ENCODE results near the gene RNF10. TPM values are rescaled to one million over a fixed set of nuclear protein-coding genes. Genes with fewer than 3 reads are reported as not detected.

Gene RNF10
- total RNA-seq, 1 donor, result 122 TPM

GRCh38 chr12:120538281-120539156 is 4.4 kb downstream of the RNF10 start:
- Histone ChIP-seq H3K27ac (ENCODE audit: low read depth, low read length) (peak overlapping the region; percentile 58), H3K4me1 (ENCODE audit: insufficient read depth, low read length) (peaks cover 59% of the 10 kb centered on the region), H2AFZ (ENCODE audit: low read length) (no peak overlapping the region), H3K4me3 (ENCODE audit: insufficient read depth, low read length) (peak overlapping the region; percentile 28), H3K79me2 (ENCODE audit: insufficient read depth, low read length) (peaks cover 94% of the 10 kb centered on the region), H4K20me1 (ENCODE audit: insufficient read depth, low read length) (peaks cover 83% of the 10 kb centered on the region), H3K36me3 (ENCODE audit: insufficient read depth, low read length) (peaks cover 8% of the 10 kb centered on the region), H3K27me3 (ENCODE audit: insufficient read depth, low read length) (no peaks in the 10 kb centered on the region), H3K4me2 (ENCODE audit: insufficient read depth, low read length) (peak overlapping the region; percentile 96), H3K9me3 (ENCODE audit: low read depth, low read length) (no peaks in the 10 kb centered on the region)
- DNase-seq (ENCODE audit: insufficient read length, low spot score, missing footprints), result peak; percentile 90
- TF ChIP-seq CTCF (IDR thresholded peaks at IDR 0.05; ENCODE audit: extremely low read depth, low read depth, low read length), result no peak

GRCh38 chr12:120539303-120539702 is 5.1 kb downstream of the RNF10 start:
- Histone ChIP-seq H2AFZ (ENCODE audit: low read length) (no peak overlapping the region), H3K27me3 (ENCODE audit: insufficient read depth, low read length) (no peaks in the 10 kb centered on the region), H3K4me3 (ENCODE audit: insufficient read depth, low read length) (no peak overlapping the region), H3K36me3 (ENCODE audit: insufficient read depth, low read length) (peaks cover 8% of the 10 kb centered on the region), H3K4me1 (ENCODE audit: insufficient read depth, low read length) (peaks cover 59% of the 10 kb centered on the region), H3K27ac (ENCODE audit: low read depth, low read length) (peak overlapping the region; percentile 58), H3K79me2 (ENCODE audit: insufficient read depth, low read length) (peaks cover 100% of the 10 kb centered on the region), H3K4me2 (ENCODE audit: insufficient read depth, low read length) (peak overlapping the region; percentile 96), H4K20me1 (ENCODE audit: insufficient read depth, low read length) (peaks cover 91% of the 10 kb centered on the region), H3K9me3 (ENCODE audit: low read depth, low read length) (no peaks in the 10 kb centered on the region)
- no peak for DNase-seq (ENCODE audit: insufficient read length, low spot score, missing footprints)
- no peak for TF ChIP-seq CTCF (IDR thresholded peaks at IDR 0.05; ENCODE audit: extremely low read depth, low read depth, low read length)

- TF ChIP-seq CTCF (IDR thresholded peaks at IDR 0.05; ENCODE audit: extremely low read depth, low read depth, low read length), result no peak
- H3K27ac ChIP-seq (ENCODE audit: low read depth, low read length), result peak overlapping the region; percentile 71
- DNase-seq (ENCODE audit: insufficient read length, low spot score, missing footprints), result peak; percentile 86
- peaks cover 97% of the 10 kb centered on the region for H3K79me2 ChIP-seq (ENCODE audit: insufficient read depth, low read length)
- peaks cover 8% of the 10 kb centered on the region for H3K36me3 ChIP-seq (ENCODE audit: insufficient read depth, low read length)
- no peak overlapping the region for H3K4me3 ChIP-seq (ENCODE audit: insufficient read depth, low read length)
- no peaks in the 10 kb centered on the region for H3K9me3 ChIP-seq (ENCODE audit: low read depth, low read length)
- H2AFZ ChIP-seq (ENCODE audit: low read length), result no peak overlapping the region
- H4K20me1 ChIP-seq (ENCODE audit: insufficient read depth, low read length), result peaks cover 91% of the 10 kb centered on the region
- no peaks in the 10 kb centered on the region for H3K27me3 ChIP-seq (ENCODE audit: insufficient read depth, low read length)
- peak overlapping the region; percentile 45 for H3K4me2 ChIP-seq (ENCODE audit: insufficient read depth, low read length)
- peaks cover 59% of the 10 kb centered on the region for H3K4me1 ChIP-seq (ENCODE audit: insufficient read depth, low read length)
Observed at GRCh38 chr12:120540445-120540844, 6.3 kb downstream of the RNF10 start.

- H3K4me3 ChIP-seq (ENCODE audit: insufficient read depth, low read length), result no peak overlapping the region
- H3K27ac ChIP-seq (ENCODE audit: low read depth, low read length), result no peak overlapping the region
- no peak overlapping the region for H2AFZ ChIP-seq (ENCODE audit: low read length)
- TF ChIP-seq CTCF (IDR thresholded peaks at IDR 0.05; ENCODE audit: extremely low read depth, low read depth, low read length), result no peak
- H3K27me3 ChIP-seq (ENCODE audit: insufficient read depth, low read length), result no peaks in the 10 kb centered on the region
- H3K9me3 ChIP-seq (ENCODE audit: low read depth, low read length), result no peaks in the 10 kb centered on the region
- peaks cover 97% of the 10 kb centered on the region for H3K79me2 ChIP-seq (ENCODE audit: insufficient read depth, low read length)
- no peak for DNase-seq (ENCODE audit: insufficient read length, low spot score, missing footprints)
- peaks cover 87% of the 10 kb centered on the region for H4K20me1 ChIP-seq (ENCODE audit: insufficient read depth, low read length)
- no peak overlapping the region for H3K4me2 ChIP-seq (ENCODE audit: insufficient read depth, low read length)
- peaks cover 48% of the 10 kb centered on the region for H3K4me1 ChIP-seq (ENCODE audit: insufficient read depth, low read length)
- peaks cover 12% of the 10 kb centered on the region for H3K36me3 ChIP-seq (ENCODE audit: insufficient read depth, low read length)
Observed at GRCh38 chr12:120542166-120542565, 8.0 kb downstream of the RNF10 start.
